ENCODE data around the gene MEIS2.

The MEIS2 gene

GRCh38 chr15:37086521-37086920 lies 13.8 kb downstream of the MEIS2 start:
- no peak for DNase-seq (ENCODE audit: low read depth)
- H3K4me3 ChIP-seq (ENCODE audit: low read depth, low read length): no peak overlapping the region
- TF ChIP-seq CTCF (IDR thresholded peaks at IDR 0.05; ENCODE audit: low read depth, low read length, missing control alignments): no peak

GRCh38 chr15:37086120-37086519 lies 14.2 kb downstream of the MEIS2 start:
- no peak overlapping the region for H3K4me3 ChIP-seq (ENCODE audit: low read depth, low read length)
- DNase-seq (ENCODE audit: low read depth): no peak
- TF ChIP-seq CTCF (IDR thresholded peaks at IDR 0.05; ENCODE audit: low read depth, low read length, missing control alignments): no peak

- no peak for TF ChIP-seq CTCF (IDR thresholded peaks at IDR 0.05; ENCODE audit: low read depth, low read length, missing control alignments)
- no peak for DNase-seq (ENCODE audit: low read depth)
- no peak overlapping the region for H3K4me3 ChIP-seq (ENCODE audit: low read depth, low read length)
These were observed 15.7 kb downstream of the MEIS2 start for GRCh38 chr15:37084602-37085001.

GRCh38 chr15:37083610-37084009 lies 16.7 kb downstream of the MEIS2 start:
- no peak for TF ChIP-seq CTCF (IDR thresholded peaks at IDR 0.05; ENCODE audit: low read depth, low read length, missing control alignments)
- no peak overlapping the region for H3K4me3 ChIP-seq (ENCODE audit: low read depth, low read length)
- no peak for DNase-seq (ENCODE audit: low read depth)

GRCh38 chr15:37081983-37082382 lies 18.4 kb downstream of the MEIS2 start:
- DNase-seq (ENCODE audit: low read depth): no peak
- TF ChIP-seq CTCF (IDR thresholded peaks at IDR 0.05; ENCODE audit: low read depth, low read length, missing control alignments): no peak
- no peak overlapping the region for H3K4me3 ChIP-seq (ENCODE audit: low read depth, low read length)

GRCh38 chr15:37080261-37080921 lies 20.0 kb downstream of the MEIS2 start:
- no peak for TF ChIP-seq CTCF (IDR thresholded peaks at IDR 0.05; ENCODE audit: low read depth, low read length, missing control alignments)
- DNase-seq (ENCODE audit: low read depth): no peak
- no peak overlapping the region for H3K4me3 ChIP-seq (ENCODE audit: low read depth, low read length)

GRCh38 chr15:37079726-37080125 lies 20.6 kb downstream of the MEIS2 start:
- H3K4me3 ChIP-seq (ENCODE audit: low read depth, low read length): no peak overlapping the region
- TF ChIP-seq CTCF (IDR thresholded peaks at IDR 0.05; ENCODE audit: low read depth, low read length, missing control alignments): no peak

More at GRCh38 chr15:37079726-37080125, 20.6 kb downstream of the MEIS2 start:
- DNase-seq (ENCODE audit: low read depth): no peak
